Ammon's horn (tissue), 1 donor: ENCODE data around the gene ZNF277.

Experiments
- DNase-seq: peaks from one replicate; pipeline ENCODE4 v3.0.0-alpha.2; 2016; ENCODE audit warnings: low spot score

ZNF277 gene

GRCh38 chr7:112254156-112254555, 47.7 kb downstream of the ZNF277 start:
- no peak for DNase-seq

GRCh38 chr7:112254709-112255387, 48.4 kb downstream of the ZNF277 start:
- DNase-seq: no peak

- no peak for DNase-seq
These were observed 48.9 kb downstream of the ZNF277 start for GRCh38 chr7:112255388-112255720.

- DNase-seq: no peak
These were observed 50.6 kb downstream of the ZNF277 start for GRCh38 chr7:112257073-112257472.

- no peak for DNase-seq
These were observed 54.4 kb downstream of the ZNF277 start for GRCh38 chr7:112260911-112261310.

GRCh38 chr7:112262036-112262435, 55.5 kb downstream of the ZNF277 start:
- DNase-seq: peak; percentile 45

GRCh38 chr7:112262855-112263487, 56.5 kb downstream of the ZNF277 start:
- no peak for DNase-seq

GRCh38 chr7:112263519-112263918, 57.0 kb downstream of the ZNF277 start:
- DNase-seq: no peak

- no peak for DNase-seq
These were observed 59.6 kb downstream of the ZNF277 start for GRCh38 chr7:112266141-112266540.

GRCh38 chr7:112266595-112267270, 60.2 kb downstream of the ZNF277 start:
- no peak for DNase-seq

GRCh38 chr7:112267944-112268691, 61.6 kb downstream of the ZNF277 start:
- no peak for DNase-seq

- no peak for DNase-seq
These were observed 64.7 kb downstream of the ZNF277 start for GRCh38 chr7:112271162-112271561.

GRCh38 chr7:112272921-112273561, 66.5 kb downstream of the ZNF277 start:
- no peak for DNase-seq

GRCh38 chr7:112279042-112279441, 72.5 kb downstream of the ZNF277 start:
- no peak for DNase-seq

- DNase-seq: no peak
These were observed 73.8 kb downstream of the ZNF277 start for GRCh38 chr7:112280267-112280666.

GRCh38 chr7:112282476-112283188, 76.1 kb downstream of the ZNF277 start:
- no peak for DNase-seq

GRCh38 chr7:112283382-112283910, 77.0 kb downstream of the ZNF277 start:
- DNase-seq: no peak

- DNase-seq: peak; percentile 45
These were observed 80.0 kb downstream of the ZNF277 start for GRCh38 chr7:112286250-112287086.

GRCh38 chr7:112288301-112288700, 81.8 kb downstream of the ZNF277 start:
- DNase-seq: no peak

- no peak for DNase-seq
These were observed 83.6 kb downstream of the ZNF277 start for GRCh38 chr7:112290065-112290464.
